MM.1S (cell line): ENCODE results near the gene WASF2.

ENCODE experiments used
- DNase-seq: peaks from one replicate; pipeline ENCODE4 v3.0.0-alpha.2; 2015
- H2AFZ ChIP-seq: fragments of 300-600 bp; sonication (generic); 2 replicates; pipeline ENCODE4 v1.6.0; 2016; ENCODE audit warnings: antibody characterized with exemption, low read length
- H3F3A ChIP-seq: fragments of 300-600 bp; sonication (generic); 2 replicates; pipeline ENCODE4 v1.6.1; 2016; ENCODE audit warnings: mild to moderate bottlenecking, antibody characterized with exemption, low read length, moderate library complexity, mixed read lengths; ENCODE audit not compliant: insufficient read depth
- H3K27ac ChIP-seq: fragments of 300-600 bp; sonication (generic); 2 replicates; pipeline ENCODE4 v1.5.1; 2016; ENCODE audit warnings: mild to moderate bottlenecking, low read length
- H3K27me3 ChIP-seq: fragments of 300-600 bp; sonication (generic); replicated peaks from 2 replicates; pipeline ENCODE4 v1.6.0; 2016; ENCODE audit warnings: low read length; ENCODE audit not compliant: insufficient read depth
- H3K36me3 ChIP-seq: fragments of 300-600 bp; sonication (generic); replicated peaks from 2 replicates; pipeline ENCODE4 v1.6.1; 2016; ENCODE audit warnings: mild to moderate bottlenecking, low read length, mixed read lengths; ENCODE audit not compliant: insufficient read depth
- H3K4me1 ChIP-seq: fragments of 300-600 bp; sonication (generic); 2 replicates; pipeline ENCODE4 v1.6.1; 2016; ENCODE audit warnings: low read length, mixed read lengths
- H3K4me2 ChIP-seq: fragments of 300-600 bp; sonication (generic); 2 replicates; pipeline ENCODE4 v1.6.0; 2016; ENCODE audit warnings: low read depth, low read length
- H3K4me3 ChIP-seq: fragments of 300-600 bp; sonication (generic); 2 replicates; pipeline ENCODE4 v1.5.1; 2016; ENCODE audit warnings: low read length, mixed read lengths
- H3K79me2 ChIP-seq: fragments of 300-600 bp; sonication (generic); 2 replicates; pipeline ENCODE4 v1.6.1; 2016; ENCODE audit warnings: mixed run types, low read length, mixed read lengths
- H3K9ac ChIP-seq: fragments of 300-600 bp; sonication (generic); 2 replicates; pipeline ENCODE4 v1.6.1; 2016; ENCODE audit warnings: low read length, mixed read lengths
- H3K9me2 ChIP-seq: fragments of 300-600 bp; sonication (generic); replicated peaks from 2 replicates; pipeline ENCODE4 v1.6.1; 2016; ENCODE audit warnings: mild to moderate bottlenecking, low read length, mixed read lengths; ENCODE audit not compliant: insufficient read depth
- H3K9me3 ChIP-seq: fragments of 300-600 bp; sonication (generic); replicated peaks from 2 replicates; pipeline ENCODE4 v1.6.1; 2016; ENCODE audit warnings: mild to moderate bottlenecking, low read length, mixed read lengths; ENCODE audit not compliant: insufficient read depth
- H4K20me1 ChIP-seq: fragments of 300-600 bp; sonication (generic); 2 replicates; pipeline ENCODE4 v1.6.1; 2016; ENCODE audit warnings: mild to moderate bottlenecking, low read length, moderate library complexity, mixed read lengths; ENCODE audit not compliant: insufficient read depth
- CTCF ChIP-seq: fragments of 300-600 bp; sonication (generic); IDR thresholded peaks from 2 replicates; pipeline ENCODE4 v1.5.1; 2016; ENCODE audit warnings: antibody characterized with exemption, low read length, mixed read lengths
- EZH2 ChIP-seq: fragments of 300-600 bp; sonication (generic); optimal IDR thresholded peaks from 2 replicates; pipeline ENCODE3; 2017; ENCODE audit warnings: low read depth, mild to moderate bottlenecking, antibody characterized with exemption, low read length, mixed read lengths
- EZH2phosphoT487 ChIP-seq: fragments of 300-600 bp; sonication (generic); IDR thresholded peaks from 2 replicates; pipeline ENCODE4 v1.6.1; 2018; ENCODE audit warnings: antibody characterized with exemption, low read length

The WASF2 gene

GRCh38 chr1:27525296-27526272 is 35.6 kb upstream of the WASF2 start:
- DNase-seq = no peak
- Histone ChIP-seq H3K27me3 (no peaks in the 10 kb centered on the region; the same call in 1 of the 2 replicates), H3K36me3 (no peaks in the 10 kb centered on the region), H2AFZ (peak overlapping the region; percentile 33; the same call in 1 of the 2 replicates), H3F3A (no peaks in the 10 kb centered on the region), H3K4me2 (peak overlapping the region; percentile 18; the same call in 1 of the 2 replicates), H3K9me2 (no peaks in the 10 kb centered on the region), H3K9me3 (no peaks in the 10 kb centered on the region), H3K4me1 (peaks cover 8% of the 10 kb centered on the region), H3K27ac (no peak overlapping the region), H3K9ac (no peak overlapping the region), H3K79me2 (no peaks in the 10 kb centered on the region), H3K4me3 (no peak overlapping the region), H4K20me1 (no peaks in the 10 kb centered on the region)
- no peak for TF ChIP-seq EZH2
- no peak for TF ChIP-seq EZH2phosphoT487
- no peak for TF ChIP-seq CTCF

GRCh38 chr1:27523337-27524020 is 33.5 kb upstream of the WASF2 start:
- Histone ChIP-seq H2AFZ (no peak overlapping the region), H3K27ac (no peak overlapping the region), H3K9me2 (no peaks in the 10 kb centered on the region), H3K79me2 (no peaks in the 10 kb centered on the region), H4K20me1 (no peaks in the 10 kb centered on the region), H3K9me3 (no peaks in the 10 kb centered on the region), H3K27me3 (no peaks in the 10 kb centered on the region; the same call in 1 of the 2 replicates), H3K9ac (no peak overlapping the region), H3K4me1 (peaks cover 8% of the 10 kb centered on the region), H3K4me3 (no peak overlapping the region), H3F3A (no peaks in the 10 kb centered on the region), H3K4me2 (no peak overlapping the region), H3K36me3 (no peaks in the 10 kb centered on the region)
- no peak for DNase-seq
- TF ChIP-seq EZH2 (no peak), EZH2phosphoT487 (no peak), CTCF (no peak)

GRCh38 chr1:27522432-27523336 is 32.7 kb upstream of the WASF2 start:
- Histone ChIP-seq H3K27me3 (no peaks in the 10 kb centered on the region), H3K9me2 (no peaks in the 10 kb centered on the region), H3K4me1 (peaks cover 8% of the 10 kb centered on the region), H3K79me2 (no peaks in the 10 kb centered on the region), H3K36me3 (no peaks in the 10 kb centered on the region), H3K9ac (no peak overlapping the region), H3K27ac (no peak overlapping the region), H2AFZ (no peak overlapping the region), H4K20me1 (no peaks in the 10 kb centered on the region), H3K4me3 (no peak overlapping the region), H3K4me2 (no peak overlapping the region), H3F3A (no peaks in the 10 kb centered on the region), H3K9me3 (no peaks in the 10 kb centered on the region)
- DNase-seq = no peak
- no peak for TF ChIP-seq CTCF
- TF ChIP-seq EZH2 = no peak
- TF ChIP-seq EZH2phosphoT487 = no peak
